ENCODE data around the gene DAB2IP.

DAB2IP gene

GRCh38 chr9:121773954-121774714 lies 122.7 kb downstream of the DAB2IP start:
- no peak for TF ChIP-seq CTCF (IDR thresholded peaks at IDR 0.05; ENCODE audit: insufficient read depth, low read depth, low read length, missing control alignments)
- no peak overlapping the region for H3K4me3 ChIP-seq (ENCODE audit: low read depth, low read length)
- no peak for DNase-seq (ENCODE audit: low read depth)

GRCh38 chr9:121774715-121775613 lies 123.5 kb downstream of the DAB2IP start:
- no peak for DNase-seq (ENCODE audit: low read depth)
- no peak overlapping the region for H3K4me3 ChIP-seq (ENCODE audit: low read depth, low read length)
- TF ChIP-seq CTCF (IDR thresholded peaks at IDR 0.05; ENCODE audit: insufficient read depth, low read depth, low read length, missing control alignments) = no peak

GRCh38 chr9:121776001-121776738 lies 124.7 kb downstream of the DAB2IP start:
- DNase-seq (ENCODE audit: low read depth) = no peak
- no peak for TF ChIP-seq CTCF (IDR thresholded peaks at IDR 0.05; ENCODE audit: insufficient read depth, low read depth, low read length, missing control alignments)
- no peak overlapping the region for H3K4me3 ChIP-seq (ENCODE audit: low read depth, low read length)

GRCh38 chr9:121776739-121777637 lies 125.6 kb downstream of the DAB2IP start:
- no peak for DNase-seq (ENCODE audit: low read depth)
- TF ChIP-seq CTCF (IDR thresholded peaks at IDR 0.05; ENCODE audit: insufficient read depth, low read depth, low read length, missing control alignments) = no peak
- H3K4me3 ChIP-seq (ENCODE audit: low read depth, low read length) = no peak overlapping the region

GRCh38 chr9:121778252-121779225 lies 127.1 kb downstream of the DAB2IP start:
- no peak for DNase-seq (ENCODE audit: low read depth)
- no peak for TF ChIP-seq CTCF (IDR thresholded peaks at IDR 0.05; ENCODE audit: insufficient read depth, low read depth, low read length, missing control alignments)
- H3K4me3 ChIP-seq (ENCODE audit: low read depth, low read length) = no peak overlapping the region
